GM18861 (cell line): Measurements from ENCODE around the gene CCDC158.
"Not testable (repeated sequence)": the region's sequence is repeated elsewhere in the genome, so short reads cannot be mapped to it uniquely, and the experiment has no call there.

Experiments
- ATAC-seq: cut with Tn5 transposase; IDR thresholded peaks from one replicate; pipeline ENCODE4 v1.9.1; 2021; ENCODE audit not compliant: unreplicated experiment

CCDC158 gene

GRCh38 chr4:76420762-76421581 is at the start of gene CCDC158:
CCDC158 (minus strand) TSS chr4:76421141; CDS start chr4:76403207, 17,934 bp downstream.
- ATAC-seq: no peak

GRCh38 chr4:76470532-76470931 is 49.6 kb upstream of the CCDC158 start:
- no peak for ATAC-seq

GRCh38 chr4:76470064-76470463 is 49.1 kb upstream of the CCDC158 start:
- no peak for ATAC-seq

- ATAC-seq: no peak
Observed at GRCh38 chr4:76463568-76463967, 42.6 kb upstream of the CCDC158 start.

GRCh38 chr4:76459291-76459723 is 38.4 kb upstream of the CCDC158 start:
- ATAC-seq: no peak

- no peak for ATAC-seq
Observed at GRCh38 chr4:76458825-76459224, 37.9 kb upstream of the CCDC158 start.

- no peak for ATAC-seq
Observed at GRCh38 chr4:76458297-76458696, 37.4 kb upstream of the CCDC158 start.

GRCh38 chr4:76457885-76458284 is 36.9 kb upstream of the CCDC158 start:
- ATAC-seq: no peak

GRCh38 chr4:76454073-76454472 is 33.1 kb upstream of the CCDC158 start:
- ATAC-seq: not testable (repeated sequence)

GRCh38 chr4:76453232-76453631 is 32.3 kb upstream of the CCDC158 start:
- ATAC-seq: no peak

GRCh38 chr4:76449833-76450232 is 28.9 kb upstream of the CCDC158 start:
- ATAC-seq: no peak

GRCh38 chr4:76449362-76449767 is 28.4 kb upstream of the CCDC158 start:
- ATAC-seq: no peak

GRCh38 chr4:76448211-76448610 is 27.3 kb upstream of the CCDC158 start:
- no peak for ATAC-seq

- no peak for ATAC-seq
Observed at GRCh38 chr4:76447393-76447851, 26.5 kb upstream of the CCDC158 start.

- ATAC-seq: no peak
Observed at GRCh38 chr4:76445911-76446310, 25.0 kb upstream of the CCDC158 start.

- no peak for ATAC-seq
Observed at GRCh38 chr4:76443376-76443775, 22.4 kb upstream of the CCDC158 start.

- ATAC-seq: no peak
Observed at GRCh38 chr4:76442807-76443206, 21.9 kb upstream of the CCDC158 start.

- no peak for ATAC-seq
Observed at GRCh38 chr4:76441881-76442280, 20.9 kb upstream of the CCDC158 start.

- no peak for ATAC-seq
Observed at GRCh38 chr4:76439491-76439890, 18.6 kb upstream of the CCDC158 start.

- ATAC-seq: no peak
Observed at GRCh38 chr4:76435528-76436319, 14.8 kb upstream of the CCDC158 start.

- ATAC-seq: no peak
Observed at GRCh38 chr4:76434901-76435527, 14.1 kb upstream of the CCDC158 start, which contains the start of gene SHROOM3. SHROOM3 (plus strand) TSS chr4:76435229; CDS start chr4:76436053, 824 bp downstream.
